GM19193 (cell line): ENCODE results near the gene CRYBG3.

Experiments used
- POLR2A ChIP-seq: IDR thresholded peaks from 4 replicates; pipeline ENCODE4 v1.6.1; 2011; ENCODE audit not compliant: insufficient read depth, insufficient read length; ENCODE audit errors: extremely low read depth

The CRYBG3 gene

GRCh38 chr3:97994328-97994945 lies 172.6 kb downstream of the CRYBG3 start:
- no peak for TF ChIP-seq POLR2A
